ENCODE data around the gene TIAM2.

DNA sequence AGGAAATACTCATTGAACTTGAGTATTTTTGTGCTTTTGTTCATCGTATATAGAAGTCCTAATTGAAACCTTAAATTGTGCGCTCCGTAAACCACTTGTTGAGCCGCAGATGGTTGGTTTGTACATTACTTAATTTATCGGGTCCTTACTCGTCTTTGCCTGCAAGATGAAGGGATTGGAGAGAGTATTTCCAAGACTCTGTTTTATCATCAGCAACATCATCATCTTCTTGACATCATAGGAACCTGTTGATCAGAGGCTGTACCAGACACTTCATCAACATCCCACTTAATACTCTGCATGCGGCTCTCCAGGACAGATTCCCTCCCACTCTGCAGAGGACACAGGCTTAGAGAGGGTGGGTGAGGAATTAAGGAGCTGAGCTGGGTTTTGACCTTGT lies 28.6 kb downstream of the TIAM2 start:
- TF ChIP-seq, protein P1, sequence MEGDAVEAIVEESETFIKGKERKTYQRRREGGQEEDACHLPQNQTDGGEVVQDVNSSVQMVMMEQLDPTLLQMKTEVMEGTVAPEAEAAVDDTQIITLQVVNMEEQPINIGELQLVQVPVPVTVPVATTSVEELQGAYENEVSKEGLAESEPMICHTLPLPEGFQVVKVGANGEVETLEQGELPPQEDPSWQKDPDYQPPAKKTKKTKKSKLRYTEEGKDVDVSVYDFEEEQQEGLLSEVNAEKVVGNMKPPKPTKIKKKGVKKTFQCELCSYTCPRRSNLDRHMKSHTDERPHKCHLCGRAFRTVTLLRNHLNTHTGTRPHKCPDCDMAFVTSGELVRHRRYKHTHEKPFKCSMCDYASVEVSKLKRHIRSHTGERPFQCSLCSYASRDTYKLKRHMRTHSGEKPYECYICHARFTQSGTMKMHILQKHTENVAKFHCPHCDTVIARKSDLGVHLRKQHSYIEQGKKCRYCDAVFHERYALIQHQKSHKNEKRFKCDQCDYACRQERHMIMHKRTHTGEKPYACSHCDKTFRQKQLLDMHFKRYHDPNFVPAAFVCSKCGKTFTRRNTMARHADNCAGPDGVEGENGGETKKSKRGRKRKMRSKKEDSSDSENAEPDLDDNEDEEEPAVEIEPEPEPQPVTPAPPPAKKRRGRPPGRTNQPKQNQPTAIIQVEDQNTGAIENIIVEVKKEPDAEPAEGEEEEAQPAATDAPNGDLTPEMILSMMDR (IDR thresholded peaks at IDR 0.05; ENCODE audit: insufficient read depth, low read length) = no peak
- no peak for TF ChIP-seq GABPA (IDR thresholded peaks at IDR 0.05; ENCODE audit: low read depth)
